HepG2 (cell line): ENCODE data around the gene FAM210A. TPM values are rescaled to one million over a fixed set of nuclear protein-coding genes. Genes with fewer than 3 reads are reported as not detected.

ENCODE experiments used
- ATAC-seq: fragments of 200-7000 bp; cut with Tn5 transposase; 3 replicates; pipeline ENCODE4 v1.9.1; 2020; ENCODE audit warnings: mild to moderate bottlenecking, moderate library complexity
- BruUV-seq: library from RNA; stranded (reverse); fragments of 400-500 nt; replicated peaks from 2 replicates; lab custom pipeline; 2021; lab: Mats Ljungman, UMichigan
- CTCF ChIA-PET: fragments of 300-600 bp; formaldehyde crosslinking; extraction: SDS; loops from one replicate; lab custom pipeline; 2021; ENCODE audit warnings: low total read pairs, inconsistent platforms, low intra/inter-chr PET ratio; lab: Yijun Ruan, JAX
- POLR2A ChIA-PET: fragments of 350-600 bp; sonication (Branson Sonifier 250); formaldehyde crosslinking; loops from one replicate; lab custom pipeline; 2020; ENCODE audit warnings: antibody characterized with exemption, inconsistent platforms; lab: Yijun Ruan, JAX
- DNase-seq: peaks from one replicate; pipeline ENCODE4 v3.0.0-alpha.2; 2015; ENCODE audit warnings: low spot score
- FAIRE-seq: peaks from 3 replicates; lab custom pipeline; 2011; peaks lifted over from hg19 to GRCh38; lab: Jason Lieb, UNC
- H2AFZ ChIP-seq: one replicate; pipeline ENCODE4 v1.6.1; 2011; ENCODE audit warnings: low read length, inconsistent platforms
- H3K27ac ChIP-seq: fragments of 300-600 bp; 3 replicates; pipeline ENCODE4 v1.8.0; 2011; ENCODE audit warnings: mixed run types, mild to moderate bottlenecking, mixed read lengths, low read length, inconsistent platforms; ENCODE audit not compliant: insufficient read depth; ENCODE audit errors: extremely low read length
- H3K27me3 ChIP-seq, 2 experiments: fragments of 200-600 bp in 1 of 2; 2 replicates in 1 of 2; 3 replicates in 1 of 2; pipeline versions ENCODE4 v1.6.0 to v1.8.0; 2011; ENCODE audit warnings: low read length in 2 of 2, mild to moderate bottlenecking in 2 of 2, moderate library complexity in 2 of 2, inconsistent platforms in 1 of 2; ENCODE audit not compliant: insufficient read depth in 2 of 2, control insufficient read depth in 1 of 2
- H3K36me3 ChIP-seq, 2 experiments: fragments of 200-600 bp in 1 of 2; replicated peaks in 1 of 2; 2 replicates in 1 of 2; 3 replicates in 1 of 2; pipeline versions ENCODE4 v1.5.1 to v1.8.0; 2011; ENCODE audit warnings: low read length in 2 of 2, inconsistent platforms in 1 of 2; ENCODE audit not compliant: insufficient read depth in 2 of 2, control insufficient read depth in 1 of 2
- H3K4me1 ChIP-seq: 2 replicates; pipeline ENCODE4 v1.5.1; 2012; ENCODE audit warnings: low read length, inconsistent platforms; ENCODE audit not compliant: insufficient read depth
- H3K4me2 ChIP-seq: 2 replicates; pipeline ENCODE4 v1.6.0; 2011; ENCODE audit warnings: low read depth, low read length, inconsistent platforms
- H3K4me3 ChIP-seq, 3 experiments: fragments of 200-600 bp in 1 of 3; sonication (generic), shearing (Covaris generic) in 1 of 3; replicated peaks in 1 of 3; 2 replicates each; pipeline ENCODE4 v1.5.1; 2011 to 2016; ENCODE audit warnings: low read length in 3 of 3, inconsistent platforms in 2 of 3, low read depth in 2 of 3, mild to moderate bottlenecking in 2 of 3, control low read depth in 1 of 3, mixed read lengths in 1 of 3; ENCODE audit not compliant: insufficient read depth in 1 of 3
- H3K79me2 ChIP-seq: one replicate; pipeline ENCODE4 v1.6.1; 2011; ENCODE audit warnings: low read length, inconsistent platforms; ENCODE audit not compliant: insufficient read depth
- H3K9ac ChIP-seq: 2 replicates; pipeline ENCODE4 v1.6.0; 2011; ENCODE audit warnings: mild to moderate bottlenecking, low read depth, low read length, inconsistent platforms; ENCODE audit not compliant: insufficient read depth
- H3K9me3 ChIP-seq: 2 replicates; pipeline ENCODE4 v1.5.1; 2012; ENCODE audit warnings: mild to moderate bottlenecking, low read length
- H4K20me1 ChIP-seq: 2 replicates; pipeline ENCODE4 v1.6.0; 2011; ENCODE audit warnings: inconsistent platforms, mild to moderate bottlenecking, low read length, moderate library complexity; ENCODE audit not compliant: insufficient read depth
- BHLHE40 ChIP-seq: IDR thresholded peaks from 2 replicates; pipeline ENCODE4 v1.6.1; 2011; ENCODE audit warnings: low read length, improper control_type of control experiment
- DPF2 ChIP-seq: sonication (generic); formaldehyde crosslinking; IDR thresholded peaks from 2 replicates; pipeline ENCODE4 v1.4.0; 2020; ENCODE audit warnings: mild to moderate bottlenecking, low read depth, missing genetic modification reagents, borderline replicate concordance
- ETV6 ChIP-seq: sonication (generic); formaldehyde crosslinking; conservative IDR thresholded peaks from 2 replicates; pipeline ENCODE4 v1.4.0; 2020; ENCODE audit warnings: missing genetic modification reagents
- HNRNPUL1 ChIP-seq: fragments of 200-400 bp; formaldehyde crosslinking; IDR thresholded peaks from 2 replicates; pipeline ENCODE4 v1.6.1; 2017; ENCODE audit warnings: low read depth, mild to moderate bottlenecking, low read length, moderate library complexity
- MIXL1 ChIP-seq: IDR thresholded peaks from 2 replicates; pipeline ENCODE4 v1.6.1; 2016
- PHF8 ChIP-seq: sonication (generic); formaldehyde crosslinking; IDR thresholded peaks from 2 replicates; pipeline ENCODE4 v1.5.0; 2020; ENCODE audit warnings: missing genetic modification reagents
- YEATS4 ChIP-seq: sonication (generic); formaldehyde crosslinking; IDR thresholded peaks from 2 replicates; pipeline ENCODE4 v1.4.0; 2020; ENCODE audit warnings: missing genetic modification reagents, borderline replicate concordance
- ZNF124 ChIP-seq: sonication (generic); formaldehyde crosslinking; IDR thresholded peaks from 2 replicates; pipeline ENCODE4 v1.4.0; 2020; ENCODE audit warnings: missing genetic modification reagents
- ZNF335 ChIP-seq: sonication (generic); formaldehyde crosslinking; IDR thresholded peaks from 2 replicates; pipeline ENCODE4 v1.4.0; 2020; ENCODE audit warnings: missing genetic modification reagents
- ZNF350 ChIP-seq: sonication (generic); formaldehyde crosslinking; IDR thresholded peaks from 2 replicates; pipeline ENCODE4 v1.4.0; 2020; ENCODE audit warnings: mild to moderate bottlenecking, low read depth, missing genetic modification reagents, borderline replicate concordance
- ZNF446 ChIP-seq: sonication (generic); formaldehyde crosslinking; IDR thresholded peaks from 2 replicates; pipeline ENCODE4 v1.5.0; 2020; ENCODE audit warnings: mild to moderate bottlenecking, missing genetic modification reagents
- WGBS: methylation state at CpG from one replicate; pipeline ENCODE4 v1.1.6; 2017; ENCODE audit warnings: low lambda C conversion rate; 5-methylcytosine and 5-hydroxymethylcytosine counted together
- in situ Hi-C: cut with HindIII; loops from 2 replicates; pipeline ENCODE4 v1.10.0; 2017; ENCODE audit warnings: low pct_unique_long_range_greater_than_20kb; ENCODE audit not compliant: extremely low pct_ligation_motif_present
- intact Hi-C: fragments of 100-400 bp; cut with micrococcal nuclease; formaldehyde crosslinking; loops from one replicate; pipeline ENCODE4 v1.10.0; 2022; ENCODE audit not compliant: unreplicated experiment
- polyA plus RNA-seq, 8 experiments: library from polyadenylated mRNA; depleted of rRNA in 3 of 8; stranded (reverse) in 7 of 8; unstranded in 1 of 8; fragments of >200 nt; fragmentation: Illumina TruSeq in 4 of 8; extraction: Trizol in 4 of 8; gene quantifications; 2 replicates each; pipeline versions ENCODE4 v1.2.1 to v1.2.3, GENCODE V29; 2011 to 2016; ENCODE audit warnings: low read depth in 4 of 8, missing spikeins in 1 of 8, mixed read lengths in 1 of 8; ENCODE audit not compliant: insufficient read depth in 1 of 8
- total RNA-seq, 5 experiments: library from RNA; depleted of rRNA; stranded (reverse); fragments of >200 nt; fragmentation: Illumina TruSeq; extraction: Trizol; gene quantifications; 2 replicates each; pipeline ENCODE4 v1.2.3, GENCODE V29; 2016; ENCODE audit warnings: low read depth in 1 of 5
- TF ChIP-seq, protein P1 (sequence below): sonication (generic); formaldehyde crosslinking; IDR thresholded peaks from 2 replicates; pipeline ENCODE4 v1.9.0; 2021; ENCODE audit warnings: missing genetic modification reagents, borderline replicate concordance
- TF ChIP-seq, protein P2 (sequence below): sonication (generic); formaldehyde crosslinking; IDR thresholded peaks from 2 replicates; pipeline ENCODE4 v1.4.0; 2020; ENCODE audit warnings: mild to moderate bottlenecking, missing genetic modification reagents

FAM210A gene
- total and polyA plus RNA-seq, 2 of the 13 experiments (the other 11 are each of a cell fraction or from before 2014, with no cell fraction given): 33.2 to 37.5 TPM

DNA sequence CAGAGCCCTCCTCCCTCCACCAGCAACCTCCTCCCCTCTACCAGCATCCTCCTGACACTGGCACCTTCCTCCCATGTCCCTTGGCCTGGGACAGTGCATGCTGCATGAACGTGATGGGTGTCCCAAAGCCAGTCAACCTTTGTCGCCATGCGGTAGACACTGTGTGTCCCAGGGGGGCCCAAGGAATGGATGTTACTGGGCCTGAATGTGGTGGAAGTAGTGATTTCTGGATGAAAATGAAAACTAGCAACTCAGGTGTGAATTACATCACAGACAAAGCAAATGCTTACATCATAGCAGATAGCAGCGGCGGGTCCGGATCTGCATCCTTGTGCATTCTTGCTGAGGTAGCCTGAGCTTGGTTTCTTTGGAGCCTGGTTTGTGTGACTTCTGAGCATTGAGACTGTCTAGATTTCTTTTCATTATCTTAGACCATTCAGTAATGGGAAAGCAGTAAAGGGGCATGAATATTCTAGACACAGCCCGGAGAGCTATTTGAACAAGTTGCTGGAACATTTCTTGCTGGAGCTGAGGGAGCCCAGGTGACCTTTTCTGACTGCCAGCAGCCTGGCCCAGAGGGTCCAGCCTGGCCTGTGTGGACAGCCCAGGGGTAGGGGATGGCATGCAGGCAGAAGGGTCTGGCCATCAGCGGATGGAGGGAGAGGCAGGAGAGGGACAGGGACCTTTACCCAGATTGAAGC, 100.4 kb downstream of the FAM210A start:
- in situ Hi-C loops: loop anchor here (5.0 to 25.0 kb wide), 4 partner anchors 69 to 614 kb away; partner anchors contain the start of gene LDLRAD4
- Histone ChIP-seq H3K36me3 (no peaks in the 10 kb centered on the region), H3K27ac (no peak overlapping the region), H2AFZ (no peak overlapping the region), H3K4me3 (no peak overlapping the region), H3K4me2 (no peak overlapping the region), H4K20me1 (no peaks in the 10 kb centered on the region), H3K79me2 (no peaks in the 10 kb centered on the region), H3K27me3 (no peaks in the 10 kb centered on the region), H3K9me3 (no peaks in the 10 kb centered on the region), H3K4me1 (peaks cover 5% of the 10 kb centered on the region), H3K9ac (no peak overlapping the region)
- DNase-seq (no peak), FAIRE-seq (no peak), ATAC-seq (no peak)
- intact Hi-C loops: no loop called here
- TF ChIP-seq, protein P1, sequence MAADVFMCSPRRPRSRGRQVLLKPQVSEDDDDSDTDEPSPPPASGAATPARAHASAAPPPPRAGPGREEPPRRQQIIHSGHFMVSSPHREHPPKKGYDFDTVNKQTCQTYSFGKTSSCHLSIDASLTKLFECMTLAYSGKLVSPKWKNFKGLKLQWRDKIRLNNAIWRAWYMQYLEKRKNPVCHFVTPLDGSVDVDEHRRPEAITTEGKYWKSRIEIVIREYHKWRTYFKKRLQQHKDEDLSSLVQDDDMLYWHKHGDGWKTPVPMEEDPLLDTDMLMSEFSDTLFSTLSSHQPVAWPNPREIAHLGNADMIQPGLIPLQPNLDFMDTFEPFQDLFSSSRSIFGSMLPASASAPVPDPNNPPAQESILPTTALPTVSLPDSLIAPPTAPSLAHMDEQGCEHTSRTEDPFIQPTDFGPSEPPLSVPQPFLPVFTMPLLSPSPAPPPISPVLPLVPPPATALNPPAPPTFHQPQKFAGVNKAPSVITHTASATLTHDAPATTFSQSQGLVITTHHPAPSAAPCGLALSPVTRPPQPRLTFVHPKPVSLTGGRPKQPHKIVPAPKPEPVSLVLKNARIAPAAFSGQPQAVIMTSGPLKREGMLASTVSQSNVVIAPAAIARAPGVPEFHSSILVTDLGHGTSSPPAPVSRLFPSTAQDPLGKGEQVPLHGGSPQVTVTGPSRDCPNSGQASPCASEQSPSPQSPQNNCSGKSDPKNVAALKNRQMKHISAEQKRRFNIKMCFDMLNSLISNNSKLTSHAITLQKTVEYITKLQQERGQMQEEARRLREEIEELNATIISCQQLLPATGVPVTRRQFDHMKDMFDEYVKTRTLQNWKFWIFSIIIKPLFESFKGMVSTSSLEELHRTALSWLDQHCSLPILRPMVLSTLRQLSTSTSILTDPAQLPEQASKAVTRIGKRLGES (CRISPR knock-in tag): no peak
- TF ChIP-seq YEATS4 (CRISPR knock-in tag) (no peak), PHF8 (no peak), MIXL1 (CRISPR knock-in tag) (no peak), ZNF124 (no peak), HNRNPUL1 (no peak), BHLHE40 (no peak), ZNF446 (no peak), ZNF335 (CRISPR knock-in tag) (no peak), ZNF350 (no peak), ETV6 (CRISPR knock-in tag) (no peak), DPF2 (no peak)
- TF ChIP-seq, protein P2, sequence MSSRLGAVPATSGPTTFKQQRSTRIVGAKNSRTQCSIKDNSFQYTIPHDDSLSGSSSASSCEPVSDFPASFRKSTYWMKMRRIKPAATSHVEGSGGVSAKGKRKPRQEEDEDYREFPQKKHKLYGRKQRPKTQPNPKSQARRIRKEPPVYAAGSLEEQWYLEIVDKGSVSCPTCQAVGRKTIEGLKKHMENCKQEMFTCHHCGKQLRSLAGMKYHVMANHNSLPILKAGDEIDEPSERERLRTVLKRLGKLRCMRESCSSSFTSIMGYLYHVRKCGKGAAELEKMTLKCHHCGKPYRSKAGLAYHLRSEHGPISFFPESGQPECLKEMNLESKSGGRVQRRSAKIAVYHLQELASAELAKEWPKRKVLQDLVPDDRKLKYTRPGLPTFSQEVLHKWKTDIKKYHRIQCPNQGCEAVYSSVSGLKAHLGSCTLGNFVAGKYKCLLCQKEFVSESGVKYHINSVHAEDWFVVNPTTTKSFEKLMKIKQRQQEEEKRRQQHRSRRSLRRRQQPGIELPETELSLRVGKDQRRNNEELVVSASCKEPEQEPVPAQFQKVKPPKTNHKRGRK (CRISPR knock-in tag): no peak
- POLR2A ChIA-PET: no interaction called here
- no TSS peak for BruUV-seq
- CTCF ChIA-PET: no interaction called here
- 93% methylated on average over 8 of the region's 8 CpGs for WGBS
